Upper lobe of left lung (tissue), 4 donors: ENCODE results near the gene RDH5.

Source experiments
- CTCF ChIP-seq, 6 experiments: fragments of 450-650 bp in 4 of 6; fragments of 200-600 bp in 2 of 6; sonication (generic) in 2 of 6; IDR thresholded peaks; one replicate each; pipeline ENCODE4 v1.5.1; 2016 to 2019; ENCODE audit warnings: antibody characterized with exemption in 6 of 6
- EP300 ChIP-seq, 4 donors: sonication (generic); formaldehyde crosslinking; IDR thresholded peaks; one replicate each; pipeline ENCODE4 v1.5.1; 2017; ENCODE audit warnings: antibody characterized with exemption in 4 of 4, control low read depth in 2 of 4
- POLR2A ChIP-seq, 4 donors: fragments of 450-650 bp; IDR thresholded peaks; one replicate each; pipeline ENCODE4 v1.5.1; 2016 to 2017; ENCODE audit warnings: antibody characterized with exemption in 4 of 4, mild to moderate bottlenecking in 2 of 4
- POLR2AphosphoS5 ChIP-seq, 2 donors: sonication (generic); formaldehyde crosslinking; IDR thresholded peaks; one replicate each; pipeline ENCODE4 v1.5.1; 2017; ENCODE audit warnings: antibody characterized with exemption in 2 of 2

- TF ChIP-seq POLR2A (IDR thresholded peaks at IDR 0.05) (no peak), CTCF (IDR thresholded peaks at IDR 0.05) (no peak), POLR2AphosphoS5 (IDR thresholded peaks at IDR 0.05) (no peak), EP300 (IDR thresholded peaks at IDR 0.05) (no peak)
Measured at GRCh38 chr12:55684761-55685370, 35.3 kb upstream of the RDH5 start.
